SW 1271 (cell line): Measurements from ENCODE around the gene CARD8.
"Not testable (repeated sequence)": the region's sequence is repeated elsewhere in the genome, so short reads cannot be mapped to it uniquely, and the experiment has no call there.

Source experiments
- DNase-seq, 2 experiments: peaks; one replicate each; lab custom pipeline; 2025; lab: John Stamatoyannopoulos, UW

The CARD8 gene

GRCh38 chr19:48260359-48260714 is 4.6 kb upstream of the CARD8 start:
- not testable (repeated sequence) for DNase-seq

GRCh38 chr19:48258992-48259391 is 3.3 kb upstream of the CARD8 start:
- DNase-seq, result not testable (repeated sequence)

- no peak for DNase-seq
Observed at GRCh38 chr19:48258350-48258749, 2.6 kb upstream of the CARD8 start.

DNA sequence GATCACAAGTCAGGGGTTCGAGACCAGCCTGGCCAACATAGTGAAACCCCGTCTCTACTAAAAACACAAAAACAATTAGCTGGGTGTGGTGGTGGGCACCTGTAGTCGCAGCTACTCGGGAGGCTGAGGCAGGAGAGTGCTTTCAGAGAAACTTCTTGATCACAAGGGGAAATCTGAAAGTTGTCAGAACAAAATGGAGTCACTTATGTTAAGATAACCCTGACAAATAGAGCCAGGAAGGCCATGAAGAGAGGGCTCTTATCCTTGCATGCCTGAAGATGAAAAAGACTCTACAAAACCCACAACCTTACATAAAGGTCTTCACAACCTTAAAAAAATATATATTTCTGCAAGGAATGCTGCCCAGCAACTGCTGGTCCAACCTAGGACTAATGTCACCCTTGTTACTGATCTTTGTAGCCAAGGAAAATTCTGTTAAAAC is 1.2 kb downstream of the CARD8 start:
- no peak for DNase-seq

DNA sequence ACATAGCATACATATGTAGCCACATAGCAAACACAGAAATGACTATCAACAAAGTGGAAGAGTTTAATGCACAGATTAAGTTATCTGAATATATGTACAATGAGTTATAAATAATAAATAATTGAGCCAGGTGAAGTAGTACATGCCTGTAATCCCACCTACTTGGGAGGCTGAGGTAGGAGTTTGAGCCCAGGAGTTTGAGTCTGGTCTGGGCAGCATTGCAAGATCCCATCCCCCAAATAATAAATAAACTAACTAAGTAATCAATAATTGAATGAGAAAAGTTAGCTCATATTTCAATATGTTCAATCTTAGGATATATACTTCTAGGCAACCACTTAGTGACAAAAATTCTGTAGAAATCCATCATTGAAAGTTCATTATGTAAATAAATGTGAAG is 1.7 kb downstream of the CARD8 start:
- DNase-seq, result no peak

GRCh38 chr19:48252609-48253008 is 3.1 kb downstream of the CARD8 start:
- DNase-seq, result no peak

DNA sequence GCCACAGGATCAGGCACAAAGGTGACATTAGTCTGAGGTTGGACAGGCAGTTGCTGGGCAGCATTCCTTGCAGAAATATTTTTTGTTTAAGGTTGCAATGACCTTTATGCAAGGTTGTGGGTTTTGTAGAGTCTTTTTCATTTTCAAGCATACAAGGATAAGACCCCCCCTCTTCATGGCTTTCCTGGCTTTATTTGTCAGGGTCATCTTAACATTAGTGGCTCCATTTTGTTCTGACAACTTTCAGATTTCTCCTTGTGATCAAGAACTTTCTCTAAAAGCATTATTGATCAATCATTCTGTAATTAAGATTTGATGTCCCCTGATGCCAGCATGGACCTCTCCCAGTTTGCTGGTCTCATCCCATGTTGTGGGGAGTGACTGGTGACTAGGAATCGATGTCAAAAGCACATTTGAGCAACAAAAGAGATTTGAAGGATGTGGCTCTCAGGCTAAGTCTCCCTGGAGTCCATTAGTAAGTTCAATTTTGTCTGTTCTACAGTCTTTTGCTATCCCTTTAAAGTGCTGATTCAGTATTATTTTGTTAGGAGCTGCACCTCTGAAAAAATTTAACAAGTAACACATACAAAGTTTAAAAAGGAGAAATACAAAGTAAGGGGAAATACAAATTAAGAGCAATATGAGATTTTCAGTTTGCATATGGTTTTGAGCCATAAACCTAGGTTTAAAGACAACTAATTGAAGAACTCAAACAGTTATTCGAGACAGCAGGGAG is 5.3 kb downstream of the CARD8 start:
- no peak for DNase-seq

DNA sequence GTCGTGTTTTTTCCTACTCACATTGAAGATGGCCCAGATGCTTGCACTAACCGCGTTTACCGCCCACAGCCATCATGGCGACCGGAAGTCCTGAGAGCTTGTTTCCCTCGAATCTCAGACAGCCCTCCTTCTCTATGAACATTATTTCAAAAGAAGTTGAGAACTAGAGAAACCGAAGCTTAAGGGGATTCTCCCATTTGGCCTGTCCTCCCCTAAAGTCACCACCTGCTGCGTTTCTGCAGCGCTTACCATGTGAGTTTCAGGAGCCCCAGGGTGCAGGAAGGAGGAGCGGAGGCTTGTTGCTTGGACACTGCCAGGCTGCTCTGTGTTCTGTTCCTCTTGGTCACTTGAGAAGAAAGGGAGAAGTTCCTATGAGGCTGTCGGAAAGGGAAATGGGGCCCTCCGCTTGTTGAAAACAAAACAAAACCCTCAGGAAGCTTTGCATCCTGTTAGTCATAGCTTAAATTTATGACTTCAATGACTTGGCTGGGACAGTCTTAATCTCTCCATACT is 6.2 kb downstream of the CARD8 start:
- peak; percentile 63 to 82 for DNase-seq

- no peak for DNase-seq
Observed at GRCh38 chr19:48248081-48248833, 7.5 kb downstream of the CARD8 start.

- no peak for DNase-seq
Observed at GRCh38 chr19:48247212-48247611, 8.5 kb downstream of the CARD8 start.

- DNase-seq, result no peak
Observed at GRCh38 chr19:48246101-48246500, 9.6 kb downstream of the CARD8 start.

DNA sequence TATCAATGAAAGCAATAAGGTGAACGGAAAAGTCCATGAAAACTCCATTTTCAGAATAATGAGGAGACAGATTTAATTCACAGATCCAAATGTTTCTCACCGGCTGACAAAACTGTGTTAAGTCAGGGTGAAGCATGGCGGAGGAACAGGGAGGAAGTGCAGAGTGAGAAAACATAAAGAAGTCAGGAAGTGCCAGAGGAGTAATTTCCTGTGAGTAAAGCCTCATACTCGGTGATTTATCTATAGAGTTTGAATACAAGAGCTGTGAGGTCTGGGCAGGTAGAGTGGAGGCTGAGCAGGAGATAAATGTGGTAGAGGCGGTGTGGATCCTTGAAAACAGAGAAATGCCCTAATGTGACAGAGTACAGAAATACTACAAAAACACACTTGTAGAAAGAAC is 11.4 kb downstream of the CARD8 start:
- peak in 1 of 2 experiments; percentile 25 for DNase-seq

DNA sequence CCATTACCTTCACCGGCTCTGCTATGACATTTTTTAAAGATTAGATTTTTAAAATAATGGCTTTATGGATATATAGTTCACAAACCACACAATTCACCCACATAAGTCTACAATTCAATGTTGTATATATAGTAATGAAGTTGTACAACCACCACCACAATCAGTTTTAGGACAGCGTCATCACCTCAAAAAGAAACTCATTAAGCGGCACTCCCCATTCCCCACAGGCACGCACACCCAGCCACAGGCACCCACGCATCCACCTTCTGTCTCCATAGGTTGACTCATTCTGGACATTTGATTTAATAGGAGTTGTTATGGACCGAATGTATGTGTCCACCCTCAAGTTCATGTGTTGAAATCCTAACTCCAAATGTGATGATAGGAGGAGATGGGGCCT is 13.9 kb downstream of the CARD8 start:
- not testable (repeated sequence) for DNase-seq

GRCh38 chr19:48239582-48240141 is 16.1 kb downstream of the CARD8 start:
- DNase-seq, result no peak

DNA sequence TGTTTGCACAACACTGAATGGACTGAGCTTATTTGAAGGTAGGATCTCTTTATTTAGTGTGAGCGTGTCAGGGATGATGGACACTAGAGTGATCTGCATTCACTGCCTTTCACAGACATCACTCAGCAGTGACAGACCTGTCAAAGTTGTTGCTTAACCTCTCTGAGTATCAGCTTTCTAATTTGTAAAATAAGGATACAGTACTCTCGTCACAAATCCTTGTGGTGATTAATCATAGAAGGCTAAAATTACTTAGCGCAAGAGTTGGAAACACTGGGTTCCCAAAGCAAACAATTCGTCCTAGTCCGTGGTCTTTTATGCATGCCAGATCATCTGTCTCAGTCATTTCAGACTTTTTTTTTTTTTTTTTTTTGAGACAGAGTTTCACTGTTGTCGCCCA is 16.6 kb downstream of the CARD8 start:
- DNase-seq, result no peak

GRCh38 chr19:48237057-48237456 is 18.7 kb downstream of the CARD8 start:
- DNase-seq, result no peak

DNA sequence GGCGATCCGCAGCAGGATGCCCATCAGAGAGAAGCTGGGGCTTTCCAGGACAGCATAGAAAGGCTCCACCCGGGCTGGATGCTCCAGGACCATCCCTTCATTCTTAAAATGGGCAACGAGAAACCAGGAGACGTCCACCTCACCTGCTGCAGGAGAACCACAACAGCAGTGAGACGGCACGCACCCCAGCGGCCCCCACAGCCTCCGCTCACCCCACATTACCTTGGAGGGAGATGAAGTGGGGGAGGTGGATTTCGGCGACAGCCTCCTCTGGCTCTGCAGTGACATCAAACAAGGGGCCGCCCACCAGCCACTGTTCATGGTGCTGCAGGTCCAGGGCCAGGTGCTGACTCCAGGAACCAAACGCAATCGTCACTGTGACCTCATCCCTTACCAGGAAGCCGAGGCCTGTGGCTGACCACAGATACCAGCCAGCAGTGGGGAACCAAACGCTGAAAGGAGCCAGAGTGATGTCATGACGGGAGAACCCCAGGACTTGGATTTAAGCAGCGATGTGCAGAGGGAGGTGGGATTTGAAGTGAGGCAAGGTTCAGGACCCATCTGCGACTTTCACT is 25.1 kb downstream of the CARD8 start:
- no peak for DNase-seq

- DNase-seq, result no peak
Observed at GRCh38 chr19:48221628-48222027, 34.1 kb downstream of the CARD8 start.

DNA sequence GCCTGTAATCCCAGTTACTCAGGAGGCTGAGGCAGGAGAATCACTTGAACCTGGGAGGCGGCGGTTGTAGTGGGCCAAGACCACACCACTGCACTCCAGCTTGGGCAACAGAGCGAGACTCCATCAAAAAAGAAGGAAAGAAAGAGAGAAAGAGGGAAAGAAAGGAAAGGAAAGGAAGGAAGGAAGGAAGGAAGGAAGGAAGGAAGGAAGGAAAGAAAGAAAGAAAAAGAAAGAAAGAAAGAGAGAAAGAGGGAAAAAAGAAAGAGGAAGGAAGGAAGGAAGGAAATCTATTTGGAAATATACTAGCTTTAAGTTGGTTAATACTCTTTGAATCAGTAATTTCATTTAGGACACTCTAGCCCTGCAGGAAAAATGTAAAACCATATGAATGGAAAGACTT is 34.9 kb downstream of the CARD8 start:
- not testable (repeated sequence) for DNase-seq

DNA sequence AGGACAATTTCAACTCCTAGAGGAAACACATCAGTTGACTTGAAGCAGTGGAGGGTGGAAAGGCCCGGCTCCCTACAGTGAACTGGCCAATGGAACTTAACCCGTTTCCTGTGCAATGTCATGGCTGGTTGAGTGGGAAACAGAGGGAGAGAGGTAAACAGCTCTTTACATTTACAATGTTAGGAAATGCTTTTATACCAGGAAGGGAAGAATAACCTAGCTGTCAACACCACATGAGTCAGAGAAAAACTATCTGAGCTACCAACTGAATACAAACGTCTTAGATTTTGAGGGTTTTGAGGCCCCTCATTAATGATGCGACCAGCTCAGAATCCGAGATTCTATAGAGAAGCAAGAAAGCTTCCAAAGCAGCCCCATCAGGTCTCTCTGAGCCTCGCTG is 36.7 kb downstream of the CARD8 start:
- DNase-seq, result no peak

GRCh38 chr19:48216933-48217332 is 38.8 kb downstream of the CARD8 start:
- no peak for DNase-seq

DNA sequence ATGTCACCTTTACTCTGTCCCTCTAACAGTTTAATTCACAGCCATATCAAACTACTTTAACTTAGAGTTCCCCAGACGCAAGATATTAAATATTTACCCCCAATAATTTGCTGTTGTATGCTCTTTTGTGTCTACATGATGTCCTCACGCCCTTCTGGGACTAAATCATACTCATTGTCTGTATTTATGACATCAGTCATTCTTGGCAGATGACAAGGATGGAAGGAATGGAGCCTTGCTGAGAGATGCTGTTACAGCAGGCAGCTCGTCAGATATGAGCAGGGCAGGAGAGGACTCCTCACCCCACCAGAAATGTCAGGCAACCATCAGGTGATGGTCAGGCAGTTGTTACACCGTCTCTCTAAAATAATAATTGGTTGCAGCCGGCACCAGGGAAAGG is 41.8 kb downstream of the CARD8 start:
- DNase-seq, result no peak

DNA sequence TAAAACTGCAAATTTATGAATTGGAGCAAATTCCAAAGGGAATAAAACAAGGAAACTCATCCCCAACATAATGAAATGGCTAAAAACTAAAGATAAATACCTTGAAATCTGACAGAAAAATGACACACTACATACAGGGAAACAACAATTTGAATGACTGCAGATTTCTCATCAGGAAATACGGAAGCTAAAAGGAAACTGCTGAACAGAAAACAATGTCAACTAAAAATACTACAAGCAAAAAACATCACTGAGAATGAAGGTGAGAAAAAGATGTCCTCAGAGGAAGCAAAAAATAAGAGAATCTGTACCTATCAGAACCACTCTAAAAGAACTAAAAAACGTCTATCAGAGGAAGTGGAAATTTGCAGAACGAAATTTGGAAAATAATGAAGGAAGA is 45.7 kb downstream of the CARD8 start:
- DNase-seq, result no peak
